GM21723 (cell line): ENCODE results near the gene SLC25A15.
"Not testable (repeated sequence)": the region's sequence is repeated elsewhere in the genome, so short reads cannot be mapped to it uniquely, and the experiment has no call there.

Source experiments
- ATAC-seq: cut with Tn5 transposase; IDR thresholded peaks from one replicate; pipeline ENCODE4 v1.9.1; 2021; ENCODE audit warnings: mild to moderate bottlenecking, moderate library complexity; ENCODE audit not compliant: unreplicated experiment

SLC25A15 gene

GRCh38 chr13:40812724-40813445 lies 23.5 kb downstream of the SLC25A15 start:
- ATAC-seq: no peak

GRCh38 chr13:40813667-40814454 lies 24.4 kb downstream of the SLC25A15 start:
- ATAC-seq: no peak

- no peak for ATAC-seq
Observed at GRCh38 chr13:40814803-40815202, 25.4 kb downstream of the SLC25A15 start.

GRCh38 chr13:40818926-40819325 lies 29.5 kb downstream of the SLC25A15 start:
- ATAC-seq: no peak

GRCh38 chr13:40819797-40820315 lies 30.4 kb downstream of the SLC25A15 start:
- ATAC-seq: no peak

GRCh38 chr13:40839725-40840124 lies 50.3 kb downstream of the SLC25A15 start:
- not testable (repeated sequence) for ATAC-seq

- not testable (repeated sequence) for ATAC-seq
Observed at GRCh38 chr13:40840955-40841354, 51.5 kb downstream of the SLC25A15 start.
